HepG2 (cell line): ENCODE data around the gene MMP24OS. TPM values are rescaled to one million over a fixed set of nuclear protein-coding genes. Genes with fewer than 3 reads are reported as not detected.

Experiments used
- CHCHD3 ChIP-seq: sonication (generic); formaldehyde crosslinking; IDR thresholded peaks from 2 replicates; pipeline ENCODE4 v1.8.0; 2022; ENCODE audit warnings: mild to moderate bottlenecking, missing genetic modification reagents, moderate library complexity
- FOXC1 ChIP-seq: sonication (generic); formaldehyde crosslinking; IDR thresholded peaks from 2 replicates; pipeline ENCODE4 v1.8.0; 2022; ENCODE audit warnings: mild to moderate bottlenecking, missing genetic modification reagents, borderline replicate concordance
- HNRNPLL ChIP-seq: fragments of 200-400 bp; formaldehyde crosslinking; IDR thresholded peaks from 2 replicates; pipeline ENCODE4 v1.6.1; 2017; ENCODE audit warnings: mild to moderate bottlenecking, low read depth, low read length; ENCODE audit not compliant: poor library complexity, severe bottlenecking
- NONO ChIP-seq, 2 experiments: fragments of 450-650 bp in 1 of 2; sonication (generic) in 1 of 2; formaldehyde crosslinking in 1 of 2; IDR thresholded peaks in 1 of 2; conservative IDR thresholded peaks in 1 of 2; 2 replicates each; pipeline versions ENCODE4 v1.6.1 to v1.8.0; 2017 to 2022; ENCODE audit warnings: mild to moderate bottlenecking in 1 of 2, missing genetic modification reagents in 1 of 2, moderate library complexity in 1 of 2
- RERE ChIP-seq: IDR thresholded peaks from 2 replicates; pipeline ENCODE4 v1.6.1; 2016; ENCODE audit warnings: low read depth, missing genetic modification reagents, missing compliant biosample characterization
- XRCC5 ChIP-seq: fragments of 200-400 bp; formaldehyde crosslinking; optimal IDR thresholded peaks from 2 replicates; pipeline ENCODE3; 2017; ENCODE audit warnings: mild to moderate bottlenecking, low read length
- YEATS2 ChIP-seq: sonication (generic); formaldehyde crosslinking; IDR thresholded peaks from 2 replicates; pipeline ENCODE4 v1.4.0; 2020; ENCODE audit warnings: missing genetic modification reagents, borderline replicate concordance
- ZBTB38 ChIP-seq: sonication (generic); formaldehyde crosslinking; IDR thresholded peaks from 2 replicates; pipeline ENCODE4 v1.5.1; 2020; ENCODE audit warnings: mild to moderate bottlenecking, missing genetic modification reagents
- ZBTB4 ChIP-seq: sonication (generic); formaldehyde crosslinking; IDR thresholded peaks from 2 replicates; pipeline ENCODE4 v1.4.0; 2020; ENCODE audit warnings: missing genetic modification reagents, mild to moderate bottlenecking, borderline replicate concordance
- ZNF292 ChIP-seq: sonication (generic); formaldehyde crosslinking; IDR thresholded peaks from 2 replicates; pipeline ENCODE4 v1.8.1; 2022; ENCODE audit warnings: mild to moderate bottlenecking, low read depth, missing genetic modification reagents, borderline replicate concordance
- ZNF382 ChIP-seq: sonication (generic); formaldehyde crosslinking; IDR thresholded peaks from 2 replicates; pipeline ENCODE4 v1.5.0; 2020; ENCODE audit warnings: missing genetic modification reagents, mild to moderate bottlenecking, borderline replicate concordance
- ZNF563 ChIP-seq: sonication (generic); formaldehyde crosslinking; IDR thresholded peaks from 2 replicates; pipeline ENCODE4 v1.8.0; 2022; ENCODE audit warnings: mild to moderate bottlenecking, moderate library complexity, missing genetic modification reagents
- polyA plus RNA-seq, 8 experiments: library from polyadenylated mRNA; depleted of rRNA in 3 of 8; stranded (reverse) in 7 of 8; unstranded in 1 of 8; fragments of >200 nt; fragmentation: Illumina TruSeq in 4 of 8; extraction: Trizol in 4 of 8; gene quantifications; 2 replicates each; pipeline versions ENCODE4 v1.2.1 to v1.2.3, GENCODE V29; 2011 to 2016; ENCODE audit warnings: low read depth in 4 of 8, missing spikeins in 1 of 8, mixed read lengths in 1 of 8; ENCODE audit not compliant: insufficient read depth in 1 of 8
- total RNA-seq, 5 experiments: library from RNA; depleted of rRNA; stranded (reverse); fragments of >200 nt; fragmentation: Illumina TruSeq; extraction: Trizol; gene quantifications; 2 replicates each; pipeline ENCODE4 v1.2.3, GENCODE V29; 2016; ENCODE audit warnings: low read depth in 1 of 5
- TF ChIP-seq, protein P1 (sequence below), 2 experiments: sonication (generic) in 1 of 2; formaldehyde crosslinking in 1 of 2; IDR thresholded peaks; 2 replicates each; pipeline versions ENCODE4 v1.4.0 to v1.6.1; 2016 to 2020; ENCODE audit warnings: borderline replicate concordance in 1 of 2, low read depth in 1 of 2, mild to moderate bottlenecking in 1 of 2, missing genetic modification reagents in 1 of 2

The MMP24OS gene
- total and polyA plus RNA-seq, 2 of the 13 experiments (the other 11 are each of a cell fraction or from before 2014, with no cell fraction given), result 6.0 to 8.5 TPM

- TF ChIP-seq, protein P1, sequence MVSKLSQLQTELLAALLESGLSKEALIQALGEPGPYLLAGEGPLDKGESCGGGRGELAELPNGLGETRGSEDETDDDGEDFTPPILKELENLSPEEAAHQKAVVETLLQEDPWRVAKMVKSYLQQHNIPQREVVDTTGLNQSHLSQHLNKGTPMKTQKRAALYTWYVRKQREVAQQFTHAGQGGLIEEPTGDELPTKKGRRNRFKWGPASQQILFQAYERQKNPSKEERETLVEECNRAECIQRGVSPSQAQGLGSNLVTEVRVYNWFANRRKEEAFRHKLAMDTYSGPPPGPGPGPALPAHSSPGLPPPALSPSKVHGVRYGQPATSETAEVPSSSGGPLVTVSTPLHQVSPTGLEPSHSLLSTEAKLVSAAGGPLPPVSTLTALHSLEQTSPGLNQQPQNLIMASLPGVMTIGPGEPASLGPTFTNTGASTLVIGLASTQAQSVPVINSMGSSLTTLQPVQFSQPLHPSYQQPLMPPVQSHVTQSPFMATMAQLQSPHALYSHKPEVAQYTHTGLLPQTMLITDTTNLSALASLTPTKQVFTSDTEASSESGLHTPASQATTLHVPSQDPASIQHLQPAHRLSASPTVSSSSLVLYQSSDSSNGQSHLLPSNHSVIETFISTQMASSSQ (IDR thresholded peaks at IDR 0.05; ENCODE audit: low read depth), result no peak
- TF ChIP-seq, protein P1 (CRISPR knock-in tag; IDR thresholded peaks at IDR 0.05; ENCODE audit: borderline replicate concordance), result peak; percentile 52; the same call in 1 of the 2 replicates
- TF ChIP-seq HNRNPLL, result peak; percentile 66
- TF ChIP-seq ZNF563, result 0 out of 2 replicates have a peak, but pooled peaks have one; percentile 72
- TF ChIP-seq NONO (IDR thresholded peaks at IDR 0.05), result no peak
- peak; percentile 33 for TF ChIP-seq NONO (CRISPR knock-in tag; conservative IDR thresholded peaks at IDR 0.05)
- no peak for TF ChIP-seq YEATS2 (CRISPR knock-in tag)
- TF ChIP-seq RERE (CRISPR knock-in tag), result no peak
- TF ChIP-seq FOXC1 (CRISPR knock-in tag), result 0 out of 2 replicates have a peak, but pooled peaks have one; percentile 61
- TF ChIP-seq ZNF292 (CRISPR knock-in tag), result peak; percentile 92
- no peak for TF ChIP-seq ZNF382 (CRISPR knock-in tag)
- TF ChIP-seq ZBTB4 (CRISPR knock-in tag), result 0 out of 2 replicates have a peak, but pooled peaks have one; percentile 17
- TF ChIP-seq CHCHD3 (CRISPR knock-in tag), result peak; percentile 31; the same call in 1 of the 2 replicates
- peak; percentile 55 for TF ChIP-seq XRCC5
- TF ChIP-seq ZBTB38 (CRISPR knock-in tag), result peak; percentile 84
These were observed 9.8 kb upstream of the MMP24OS start (continued) for GRCh38 chr20:35287509-35288324.
